ENCODE results near the gene RPL9. TPM values are rescaled to one million over a fixed set of nuclear protein-coding genes. Genes with fewer than 3 reads are reported as not detected.

RPL9 gene
- total and polyA plus RNA-seq, 8 donors, result 964 to 4,990 (median 2,844) TPM

DNA sequence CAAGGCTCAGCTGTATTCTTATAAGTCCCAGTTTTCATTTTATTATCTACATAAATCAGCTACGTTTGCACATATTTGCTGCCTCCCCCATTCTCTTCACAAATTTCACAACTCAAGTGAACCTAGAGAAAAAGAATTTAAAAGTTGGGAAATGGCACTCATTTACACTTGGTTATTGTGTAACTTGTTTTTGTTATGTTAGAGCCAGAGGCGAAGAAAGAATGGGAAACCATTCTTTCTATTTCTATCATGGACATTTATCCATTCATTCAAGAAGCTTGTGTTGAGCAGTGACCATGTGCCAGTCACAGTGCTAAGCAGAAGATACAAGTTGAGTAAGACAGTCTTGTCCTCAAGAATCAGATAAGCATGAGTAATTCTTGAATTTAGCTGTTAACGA, 13.7 kb upstream of the RPL9 start:
- no peak for DNase-seq
- intact Hi-C loops (cut with DNase I; ENCODE audit: low total_unique reads), result loop anchor here (10.0 kb wide), 1 partner anchor 192 kb away; no protein-coding TSS in a partner anchor

DNA sequence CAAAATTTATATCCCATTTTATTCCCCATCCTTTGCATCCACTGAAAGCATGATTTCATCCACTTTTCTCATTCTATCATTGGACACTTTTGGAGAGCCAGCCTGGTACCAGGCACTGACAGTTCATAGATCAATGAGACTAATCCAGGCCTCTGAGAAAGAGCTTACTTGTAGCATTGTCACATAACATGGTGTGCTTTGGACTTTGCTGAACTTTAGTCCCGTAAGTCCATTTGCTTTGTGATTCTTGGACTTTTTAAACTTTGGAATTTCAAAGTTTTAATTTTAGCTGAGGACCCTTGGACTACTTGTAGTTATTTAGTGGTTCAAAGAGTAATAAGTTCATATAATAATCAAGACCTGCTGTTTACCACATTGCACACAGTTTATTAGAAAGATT, 11.7 kb upstream of the RPL9 start:
- TF ChIP-seq, protein P1, sequence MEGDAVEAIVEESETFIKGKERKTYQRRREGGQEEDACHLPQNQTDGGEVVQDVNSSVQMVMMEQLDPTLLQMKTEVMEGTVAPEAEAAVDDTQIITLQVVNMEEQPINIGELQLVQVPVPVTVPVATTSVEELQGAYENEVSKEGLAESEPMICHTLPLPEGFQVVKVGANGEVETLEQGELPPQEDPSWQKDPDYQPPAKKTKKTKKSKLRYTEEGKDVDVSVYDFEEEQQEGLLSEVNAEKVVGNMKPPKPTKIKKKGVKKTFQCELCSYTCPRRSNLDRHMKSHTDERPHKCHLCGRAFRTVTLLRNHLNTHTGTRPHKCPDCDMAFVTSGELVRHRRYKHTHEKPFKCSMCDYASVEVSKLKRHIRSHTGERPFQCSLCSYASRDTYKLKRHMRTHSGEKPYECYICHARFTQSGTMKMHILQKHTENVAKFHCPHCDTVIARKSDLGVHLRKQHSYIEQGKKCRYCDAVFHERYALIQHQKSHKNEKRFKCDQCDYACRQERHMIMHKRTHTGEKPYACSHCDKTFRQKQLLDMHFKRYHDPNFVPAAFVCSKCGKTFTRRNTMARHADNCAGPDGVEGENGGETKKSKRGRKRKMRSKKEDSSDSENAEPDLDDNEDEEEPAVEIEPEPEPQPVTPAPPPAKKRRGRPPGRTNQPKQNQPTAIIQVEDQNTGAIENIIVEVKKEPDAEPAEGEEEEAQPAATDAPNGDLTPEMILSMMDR (IDR thresholded peaks at IDR 0.05), result no peak
- TF ChIP-seq POLR2AphosphoS5 (IDR thresholded peaks at IDR 0.05), result no peak
- no peak for TF ChIP-seq EP300 (IDR thresholded peaks at IDR 0.05)
- no peak for TF ChIP-seq POLR2A (IDR thresholded peaks at IDR 0.05)
- H3K36me3 ChIP-seq, result peaks cover 0 to 64% (median 49%) of the 10 kb centered on the region in 4 donors
- DNase-seq, result no peak
- H3K9me3 ChIP-seq, result no peaks in the 10 kb centered on the region
- H3K27me3 ChIP-seq, result no peaks in the 10 kb centered on the region
- intact Hi-C loops (cut with DNase I; ENCODE audit: low total_unique reads), result loop anchor here (10.0 kb wide), 1 partner anchor 194 kb away; no protein-coding TSS in a partner anchor
- H3K27ac ChIP-seq, result no peak overlapping the region
- H3K4me1 ChIP-seq, result peaks cover 0 to 19% (median 8%) of the 10 kb centered on the region in 4 donors
- 88 to 96% (median 93%) methylated on average over 1 of the region's 1 CpG for WGBS, 5 donors
- H3K4me3 ChIP-seq, result no peak overlapping the region

More for the DNA sequence above, 13.7 kb upstream of the RPL9 start:
- Histone ChIP-seq H3K27ac (no peak overlapping the region), H3K4me3 (no peak overlapping the region), H3K36me3 (peaks cover 0 to 73% (median 61%) of the 10 kb centered on the region in 4 donors), H3K27me3 (no peaks in the 10 kb centered on the region), H3K4me1 (peaks cover 0 to 10% (median 4%) of the 10 kb centered on the region in 4 donors), H3K9me3 (no peaks in the 10 kb centered on the region)
- WGBS, 5 donors, result 85 to 93% (median 85%) methylated on average over 3 of the region's 3 CpGs
- TF ChIP-seq POLR2AphosphoS5 (IDR thresholded peaks at IDR 0.05), result no peak
- no peak for TF ChIP-seq EP300 (IDR thresholded peaks at IDR 0.05)
- TF ChIP-seq, protein P1 (IDR thresholded peaks at IDR 0.05), result no peak
- no peak for TF ChIP-seq POLR2A (IDR thresholded peaks at IDR 0.05)

DNA sequence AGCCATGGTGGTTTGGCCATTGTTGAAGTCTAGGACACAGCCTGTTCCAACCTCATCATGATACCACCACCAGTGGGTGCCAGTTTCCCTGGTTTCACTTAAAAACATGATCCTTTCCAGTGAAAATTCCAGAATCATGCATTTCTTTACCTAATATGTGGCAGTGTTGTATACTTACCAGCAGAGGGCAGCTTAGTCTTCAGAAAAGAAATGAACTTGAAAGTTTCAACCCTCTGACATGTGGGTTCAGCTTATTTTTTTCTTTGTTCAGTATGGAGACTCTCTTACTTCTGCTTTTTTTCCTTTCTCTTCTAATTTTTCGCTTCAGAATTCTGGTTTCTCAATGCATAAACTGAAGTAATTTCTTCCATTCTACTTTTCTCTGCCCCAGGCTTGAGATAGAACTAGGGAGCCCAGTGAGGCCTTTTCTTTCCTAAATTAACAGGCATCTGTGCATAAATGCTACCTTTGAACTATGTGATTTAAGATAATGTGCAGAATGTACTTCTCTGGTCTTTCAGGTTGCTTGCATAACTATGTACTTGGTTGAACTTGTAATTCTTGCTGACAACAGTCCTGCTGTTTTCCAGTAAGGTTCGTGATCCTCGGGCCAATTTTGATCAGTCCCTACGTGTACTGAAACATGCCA, 10.8 kb upstream of the RPL9 start:
- H3K4me1 ChIP-seq, result peaks cover 0 to 21% (median 9%) of the 10 kb centered on the region in 4 donors
- H3K9me3 ChIP-seq, result no peaks in the 10 kb centered on the region
- no peak overlapping the region for H3K4me3 ChIP-seq
- intact Hi-C loops (cut with DNase I; ENCODE audit: low total_unique reads), result loop anchor here (5.0 to 10.0 kb wide), 2 partner anchors 195 to 508 kb away; partner anchors contain the start of gene PDS5A
- WGBS, 5 donors, result 60 to 69% (median 66%) methylated on average over 4 of the region's 4 CpGs
- H3K27ac ChIP-seq, result peak overlapping the region in 4 of 5 donors; percentile 25 to 47 (median 35)
- H3K27me3 ChIP-seq, result no peaks in the 10 kb centered on the region
- TF ChIP-seq POLR2A (IDR thresholded peaks at IDR 0.05) (no peak), POLR2AphosphoS5 (IDR thresholded peaks at IDR 0.05) (peak in 1 of 3 donors; percentile 52), EP300 (IDR thresholded peaks at IDR 0.05) (no peak)
- TF ChIP-seq, protein P1 (IDR thresholded peaks at IDR 0.05), result peak in 5 of 7 experiments; percentile 76 to 86 (median 82)
- peaks cover 0 to 66% (median 50%) of the 10 kb centered on the region in 4 donors for H3K36me3 ChIP-seq
- DNase-seq, result peak in 1 of 2 donors; percentile 83

DNA sequence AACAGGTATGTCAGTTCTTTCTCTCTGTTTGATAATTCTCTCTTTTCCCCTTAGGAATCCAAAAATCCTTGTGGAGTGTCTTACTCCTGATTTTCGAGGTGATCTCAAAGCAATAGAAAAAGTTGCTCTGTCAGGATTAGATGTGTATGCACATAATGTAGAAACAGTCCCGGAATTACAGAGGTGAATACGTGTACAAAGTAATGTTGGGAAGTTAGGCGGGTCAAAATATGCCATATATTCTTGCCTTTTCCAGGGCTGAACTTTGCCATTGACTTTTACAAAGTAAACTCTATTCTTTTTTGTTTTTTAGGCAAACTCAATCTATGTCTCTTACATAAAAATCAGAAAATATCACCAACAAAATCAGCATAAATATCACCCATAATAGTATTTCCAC, 8.7 kb upstream of the RPL9 start:
- intact Hi-C loops (cut with DNase I; ENCODE audit: low total_unique reads), result loop anchor here (5.0 kb wide), 1 partner anchor 510 kb away; the partner anchor contains the start of gene PDS5A
- no peaks in the 10 kb centered on the region for H3K27me3 ChIP-seq
- H3K9me3 ChIP-seq, result no peaks in the 10 kb centered on the region
- H3K27ac ChIP-seq, result peak overlapping the region in 2 of 5 donors; percentile 8 to 48
- no peak for DNase-seq
- no peak overlapping the region for H3K4me3 ChIP-seq
- TF ChIP-seq, protein P1 (IDR thresholded peaks at IDR 0.05), result no peak
- TF ChIP-seq POLR2A (IDR thresholded peaks at IDR 0.05), result no peak
- no peak for TF ChIP-seq EP300 (IDR thresholded peaks at IDR 0.05)
- no peak for TF ChIP-seq POLR2AphosphoS5 (IDR thresholded peaks at IDR 0.05)
- peaks cover 0 to 21% (median 9%) of the 10 kb centered on the region in 4 donors for H3K4me1 ChIP-seq
- WGBS, 5 donors, result 60 to 77% (median 72%) methylated on average over 4 of the region's 4 CpGs
- peaks cover 4 to 68% (median 51%) of the 10 kb centered on the region in 4 donors for H3K36me3 ChIP-seq
